HG03066 (cell line): ENCODE results near the gene KIAA0232.
"Not testable (repeated sequence)": the region's sequence is repeated elsewhere in the genome, so short reads cannot be mapped to it uniquely, and the experiment has no call there.

ENCODE experiments used
- ATAC-seq: cut with Tn5 transposase; IDR thresholded peaks from one replicate; pipeline ENCODE4 v1.9.1; 2021; ENCODE audit warnings: low read depth; ENCODE audit not compliant: unreplicated experiment

Gene KIAA0232

DNA sequence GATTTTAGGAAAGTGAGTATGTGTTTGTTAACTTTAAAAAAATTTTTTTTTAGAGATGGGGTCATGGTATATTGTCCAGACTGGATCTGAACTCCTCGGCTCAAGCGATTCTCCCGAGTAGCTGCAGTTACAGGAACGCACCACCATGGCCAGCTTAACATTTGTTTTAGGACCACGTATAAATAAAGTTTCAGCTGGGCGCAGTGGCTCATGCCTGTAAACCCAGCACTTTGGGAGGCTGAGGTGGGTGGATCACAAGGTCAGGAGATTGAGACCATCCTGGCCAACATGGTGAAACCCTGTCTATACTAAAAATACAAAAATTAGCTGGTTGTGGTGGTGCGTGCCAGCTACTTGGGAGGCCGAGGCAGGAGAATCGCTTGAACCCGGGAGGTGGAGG is 129.4 kb downstream of the KIAA0232 start:
- ATAC-seq, result not testable (repeated sequence)

DNA sequence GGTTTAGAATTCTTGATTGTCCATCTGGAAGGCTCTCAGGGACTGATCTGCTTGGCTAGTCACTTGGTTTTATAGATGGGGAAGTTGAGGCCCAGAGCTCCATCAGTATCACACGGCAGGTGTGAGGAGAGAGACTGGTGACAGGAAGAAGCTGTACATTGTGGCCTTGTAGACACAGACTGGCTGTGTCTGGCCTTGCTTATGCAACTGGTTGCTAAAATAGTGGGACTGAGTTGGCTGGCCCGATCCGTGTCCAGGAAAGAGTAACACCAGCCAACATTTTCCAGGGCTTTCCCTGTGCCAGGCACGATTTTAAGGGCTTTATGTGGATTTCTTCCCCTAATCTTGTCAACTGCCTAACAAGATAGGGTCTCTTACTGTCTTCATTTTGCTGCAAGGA is 129.9 kb downstream of the KIAA0232 start:
- no peak for ATAC-seq

DNA sequence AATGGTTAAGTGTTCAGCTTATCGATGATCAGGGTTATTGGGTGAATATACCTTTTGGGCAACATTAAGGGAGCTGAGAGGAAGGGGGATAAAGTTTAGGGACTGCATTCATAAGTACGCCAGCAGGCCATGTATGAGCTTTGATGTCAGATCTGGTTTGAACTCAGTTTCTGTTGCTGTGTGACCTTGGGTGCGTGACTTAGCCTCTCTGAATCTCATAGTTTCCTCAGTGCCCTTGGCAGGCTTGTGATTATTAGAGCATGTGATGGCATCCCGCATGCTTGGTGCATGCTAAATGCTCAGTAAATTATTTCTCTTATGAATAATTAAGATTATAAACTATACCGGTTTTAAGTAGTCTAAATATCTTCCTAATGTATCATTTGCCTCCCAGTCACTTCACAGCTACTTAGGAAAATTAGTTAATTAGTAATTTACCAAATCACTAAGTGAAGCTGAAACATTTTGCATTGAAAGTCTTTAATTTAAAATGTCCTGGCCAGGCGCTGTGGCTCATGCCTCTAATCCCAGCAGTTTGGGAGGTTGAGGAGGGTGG is 130.9 kb downstream of the KIAA0232 start:
- ATAC-seq, result no peak

DNA sequence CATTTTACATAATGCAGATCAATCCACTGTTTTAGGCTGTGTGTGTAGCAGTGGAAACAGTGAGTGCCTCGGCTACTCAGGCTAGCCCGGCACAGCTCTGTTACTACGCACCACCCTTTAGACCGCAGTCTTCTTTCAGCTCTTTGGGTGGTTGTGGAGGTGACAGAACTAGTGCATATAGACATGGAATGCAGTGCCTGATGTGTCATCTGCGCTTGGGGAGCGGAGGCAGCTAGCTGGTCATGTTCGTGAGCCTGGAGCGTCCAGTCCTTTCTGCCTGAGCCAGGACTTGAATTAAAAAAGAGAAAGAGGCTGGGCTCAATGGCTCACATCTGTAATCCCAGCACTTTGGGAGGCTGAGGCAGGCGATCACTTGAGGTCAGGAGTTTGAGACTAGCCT is 131.9 kb downstream of the KIAA0232 start:
- no peak for ATAC-seq

DNA sequence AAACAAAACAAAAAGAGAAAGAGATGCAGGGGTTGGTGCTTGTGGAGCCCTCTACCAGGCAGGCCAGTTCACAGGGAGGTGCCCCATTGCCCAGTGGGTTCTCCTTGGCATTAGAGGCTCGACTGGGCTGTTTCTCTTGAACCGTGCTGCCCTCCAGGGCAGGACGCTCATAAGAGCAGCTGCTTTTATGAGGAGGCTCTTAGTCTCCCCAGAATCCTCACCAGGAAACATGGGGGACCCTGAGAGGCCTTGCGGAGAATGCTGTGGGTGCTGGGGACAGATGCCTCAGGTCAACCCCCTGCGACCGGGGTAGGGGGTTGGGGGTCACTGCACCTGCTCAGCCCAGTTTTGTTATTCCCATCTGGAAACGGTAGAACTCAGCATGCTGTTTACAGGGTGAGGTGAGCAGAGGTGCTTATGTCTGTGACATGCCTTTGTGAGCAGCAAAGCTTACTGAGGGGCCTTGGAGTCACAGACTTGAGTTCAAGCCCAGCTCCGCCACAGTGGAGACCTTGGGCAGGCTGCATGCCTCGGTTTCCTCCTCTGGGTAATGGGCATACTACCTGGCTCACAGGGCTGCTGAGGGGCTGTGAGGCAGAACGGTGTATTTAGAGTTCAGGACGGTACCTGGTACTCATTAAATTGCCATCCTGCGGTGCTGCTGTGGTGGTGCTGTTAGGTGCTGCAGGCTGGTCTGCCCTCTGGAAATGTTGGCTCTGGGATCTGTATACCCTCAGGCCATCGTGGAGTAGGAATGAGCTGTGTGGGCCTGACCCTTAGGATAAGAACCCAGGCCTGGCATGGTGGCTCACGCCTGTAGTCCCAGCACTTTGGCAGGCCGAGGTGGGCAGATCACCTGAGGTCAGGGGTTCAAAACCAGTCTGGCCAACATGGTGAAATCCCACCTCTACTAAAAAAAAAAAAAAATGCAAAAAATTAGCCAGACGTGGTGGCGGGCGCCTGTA is 132.8 kb downstream of the KIAA0232 start:
- no peak for ATAC-seq

DNA sequence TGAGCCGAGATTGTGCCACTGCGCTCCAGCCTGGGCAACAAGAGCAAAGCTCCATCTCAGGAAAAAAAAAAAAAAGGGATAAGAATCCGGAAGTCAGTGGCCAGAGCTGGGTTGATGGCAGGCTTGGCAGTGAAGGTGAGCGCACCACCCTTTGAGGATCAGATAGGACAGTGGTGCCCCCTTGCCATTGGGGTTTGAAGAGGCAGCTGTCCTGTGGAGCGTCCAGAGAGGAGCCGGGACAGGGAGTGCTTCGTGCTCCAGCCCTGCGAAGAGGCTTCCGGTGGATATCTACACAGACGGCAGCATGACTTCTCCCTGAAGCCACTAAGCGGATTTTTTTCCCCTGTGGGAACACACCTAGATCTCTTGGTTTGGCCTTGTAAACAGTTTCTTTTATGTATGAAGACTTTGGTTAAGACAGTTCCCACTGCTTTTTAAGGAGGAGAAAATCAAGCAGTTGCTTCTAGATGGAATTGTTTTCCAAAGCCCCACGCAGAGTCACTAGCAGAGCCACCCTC is 133.6 kb downstream of the KIAA0232 start:
- ATAC-seq, result no peak

DNA sequence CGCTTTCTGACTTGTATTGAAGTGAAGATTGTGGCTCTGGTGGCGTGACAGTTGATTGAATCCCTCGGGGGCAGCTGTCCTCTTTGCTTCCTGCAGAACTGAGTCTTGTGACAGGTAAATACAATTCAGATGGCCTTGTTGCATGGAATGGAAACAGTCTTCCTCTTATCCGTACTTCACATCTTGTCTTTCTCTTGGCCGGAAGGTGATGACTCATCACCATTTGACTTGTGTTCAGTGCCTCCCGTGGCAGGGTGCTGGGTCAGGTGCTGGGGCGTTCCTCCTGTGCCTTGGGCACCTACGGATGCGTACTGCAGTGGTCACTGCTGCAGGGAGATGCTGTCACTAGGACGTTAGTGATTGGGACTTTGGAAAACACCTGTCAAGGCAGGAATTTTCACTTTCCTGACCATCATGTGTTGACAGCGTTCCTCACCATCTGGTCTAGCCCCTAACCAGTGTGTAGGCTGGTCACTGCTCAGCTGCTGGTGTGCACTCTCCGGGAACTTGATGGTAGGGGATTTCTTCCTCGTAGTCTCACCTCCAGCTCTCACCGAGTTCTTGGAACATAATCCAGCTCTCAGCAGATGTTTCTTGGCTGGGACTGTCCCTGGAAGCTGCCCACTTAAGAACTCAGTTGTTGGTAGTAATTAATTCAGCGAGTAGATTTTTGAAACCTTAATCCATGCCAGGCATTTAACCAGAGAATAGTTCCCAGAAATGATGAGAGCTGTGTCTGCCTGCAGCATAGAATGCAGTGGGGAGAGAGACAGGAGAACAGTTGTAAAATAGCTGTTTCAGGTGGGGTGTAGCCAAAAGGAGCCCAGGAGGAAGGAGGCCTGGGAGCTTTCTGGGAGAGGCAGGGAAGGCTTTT is 134.3 kb downstream of the KIAA0232 start:
- no peak for ATAC-seq

DNA sequence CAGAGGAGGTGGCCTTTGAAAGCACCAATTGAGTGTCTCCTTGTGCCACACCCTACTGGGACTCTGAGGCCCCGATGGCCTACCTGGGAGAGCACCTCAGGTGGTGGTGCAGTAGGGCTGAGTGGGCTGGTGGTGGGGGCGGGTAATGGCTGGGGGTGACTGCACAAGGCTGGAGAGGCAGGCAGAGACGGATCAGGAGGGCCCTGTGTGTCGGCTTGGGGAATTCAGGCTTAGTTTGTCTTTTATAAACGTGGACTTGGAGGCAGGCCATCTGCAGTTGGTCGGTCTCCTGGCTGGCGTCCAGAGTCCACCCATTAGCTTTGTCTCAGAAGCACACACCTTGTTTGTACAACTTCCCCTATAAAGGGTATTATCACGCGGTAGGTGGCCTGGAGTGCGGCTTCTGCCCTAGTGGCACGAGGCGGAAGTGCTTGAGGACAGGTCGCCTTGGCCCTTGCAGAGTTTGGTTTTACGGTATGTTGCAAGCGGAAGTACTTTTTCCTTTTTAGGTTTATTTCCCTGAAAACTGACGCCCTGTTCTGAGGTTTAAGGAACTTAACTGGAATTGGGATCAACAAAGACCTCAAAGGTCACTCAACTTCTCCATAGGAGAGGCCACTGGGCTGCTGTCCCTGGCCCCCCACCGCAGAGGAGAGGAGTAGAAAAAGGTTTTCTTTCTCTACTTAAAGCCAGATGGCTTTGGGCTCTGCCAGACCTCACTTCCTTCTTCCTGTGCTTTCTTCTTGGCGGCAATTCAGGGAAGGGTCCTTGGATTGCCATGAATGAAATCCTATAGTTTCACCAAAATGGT is 135.1 kb downstream of the KIAA0232 start:
- ATAC-seq, result peak; percentile 76

DNA sequence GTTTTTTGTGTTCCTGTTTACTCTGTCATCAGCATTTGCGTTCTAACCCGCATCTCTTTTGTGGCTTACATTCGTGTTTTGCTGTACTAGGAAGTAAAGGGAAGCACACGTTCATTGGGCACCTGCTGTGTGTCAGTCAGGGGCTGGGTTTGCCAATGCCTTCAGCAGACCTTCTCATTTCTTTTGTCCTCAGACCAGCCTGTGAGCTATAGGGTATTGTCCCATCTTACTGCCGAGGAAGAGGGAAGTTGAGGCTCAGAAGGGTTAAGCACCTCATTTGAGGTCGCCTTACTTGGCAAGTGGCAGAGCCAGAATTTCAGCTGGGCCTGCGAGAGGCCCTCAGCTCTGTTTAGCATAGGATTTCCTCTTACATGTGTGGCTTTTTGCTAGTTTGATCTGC is 135.8 kb downstream of the KIAA0232 start:
- ATAC-seq, result no peak

DNA sequence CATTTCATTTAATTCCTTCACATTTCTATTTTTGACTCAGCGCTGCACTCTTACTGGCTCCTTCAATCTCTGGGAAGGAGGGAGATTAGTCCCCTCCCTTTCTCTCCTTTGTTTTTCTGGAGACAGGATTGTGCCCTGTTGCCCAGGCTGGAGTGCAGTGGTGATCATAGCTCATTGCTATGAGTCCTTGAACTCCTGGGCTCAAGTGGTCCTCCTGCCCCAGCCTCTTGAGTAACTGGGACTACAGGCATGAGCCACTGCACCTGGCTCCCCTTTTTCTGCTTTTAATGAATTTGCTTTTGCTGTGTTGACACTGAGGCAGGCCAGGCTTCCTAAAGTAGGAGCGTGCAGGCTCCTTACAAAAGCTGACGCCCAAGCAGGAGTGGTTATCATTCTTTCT is 137.6 kb downstream of the KIAA0232 start:
- no peak for ATAC-seq

DNA sequence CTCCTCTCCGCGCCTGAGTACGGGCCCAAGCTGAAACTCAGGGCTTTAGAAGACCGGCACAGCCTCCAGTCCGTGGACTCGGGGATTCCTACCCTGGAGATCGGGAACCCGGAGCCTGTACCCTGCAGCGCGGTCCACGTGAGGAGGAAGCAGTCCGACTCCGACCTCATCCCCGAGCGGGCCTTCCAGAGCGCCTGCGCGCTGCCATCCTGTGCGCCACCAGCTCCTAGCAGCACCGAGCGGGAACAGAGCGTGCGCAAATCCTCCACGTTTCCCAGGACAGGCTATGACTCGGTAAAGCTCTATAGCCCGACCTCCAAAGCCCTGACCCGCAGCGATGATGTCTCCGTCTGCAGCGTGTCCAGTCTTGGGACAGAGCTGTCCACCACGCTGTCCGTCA is 141.0 kb downstream of the KIAA0232 start:
- ATAC-seq, result no peak

DNA sequence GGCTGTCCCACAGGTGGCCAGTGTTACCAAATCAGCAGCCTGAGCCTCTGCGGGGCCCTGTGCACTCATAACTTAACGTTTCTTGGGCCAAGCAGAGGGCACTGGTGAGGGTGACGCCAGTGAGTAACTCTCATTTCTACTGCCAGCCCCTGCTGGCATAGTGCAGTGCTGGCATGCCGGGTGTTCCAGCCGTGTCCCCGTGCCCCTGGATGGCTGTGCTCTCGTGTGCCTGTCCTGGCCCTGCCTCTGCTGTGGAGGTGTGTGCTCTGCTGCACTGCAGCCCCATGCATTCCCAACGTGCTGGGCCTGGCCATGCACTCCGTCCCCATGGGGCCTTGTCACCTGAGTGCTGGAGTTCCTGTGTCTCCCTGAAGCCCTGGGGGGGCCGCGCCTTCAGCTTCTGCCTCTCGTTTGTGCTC is 141.8 kb downstream of the KIAA0232 start:
- ATAC-seq, result no peak

DNA sequence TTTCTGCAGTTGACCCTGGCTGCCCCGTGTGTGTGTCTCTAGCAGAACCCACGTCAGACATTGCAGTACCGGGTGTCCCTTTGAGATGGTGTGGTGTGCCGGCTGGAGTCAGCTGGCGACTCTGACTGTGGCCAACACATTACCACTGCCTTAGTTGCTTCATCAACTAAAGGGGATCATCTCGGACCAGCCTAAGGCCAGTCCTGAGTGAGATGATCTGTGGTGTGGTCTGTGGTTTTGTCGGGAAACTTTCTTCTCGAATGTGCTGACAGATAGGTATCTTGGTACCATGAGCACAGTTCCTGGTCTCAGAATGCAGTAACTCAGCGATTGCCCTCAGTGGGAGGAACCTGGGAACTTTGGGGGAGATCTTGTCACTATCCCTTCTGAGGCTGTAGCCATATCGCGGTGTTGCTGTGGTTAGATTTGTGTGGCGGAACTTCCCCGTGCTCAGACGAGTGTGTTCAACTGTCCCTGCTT is 142.9 kb downstream of the KIAA0232 start:
- no peak for ATAC-seq

DNA sequence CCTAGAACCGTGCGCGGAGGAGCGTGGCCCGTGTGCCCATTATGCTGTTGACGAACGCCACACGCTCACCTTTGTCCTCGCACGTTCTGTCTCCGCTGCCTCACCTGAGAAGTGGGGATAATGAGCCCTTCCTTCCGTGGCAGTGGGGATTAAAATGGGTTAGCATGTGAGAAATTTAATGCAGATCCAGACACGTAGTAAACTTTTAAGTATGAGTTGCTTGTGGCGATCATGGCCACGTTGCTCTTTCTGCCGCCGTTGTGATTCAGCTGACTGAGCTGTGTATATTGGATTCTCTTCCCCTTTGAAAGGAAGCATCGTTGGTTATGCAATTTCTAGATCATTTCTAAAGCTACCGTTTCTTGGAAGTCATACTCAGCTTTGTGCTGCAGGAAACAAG is 143.6 kb downstream of the KIAA0232 start:
- no peak for ATAC-seq

DNA sequence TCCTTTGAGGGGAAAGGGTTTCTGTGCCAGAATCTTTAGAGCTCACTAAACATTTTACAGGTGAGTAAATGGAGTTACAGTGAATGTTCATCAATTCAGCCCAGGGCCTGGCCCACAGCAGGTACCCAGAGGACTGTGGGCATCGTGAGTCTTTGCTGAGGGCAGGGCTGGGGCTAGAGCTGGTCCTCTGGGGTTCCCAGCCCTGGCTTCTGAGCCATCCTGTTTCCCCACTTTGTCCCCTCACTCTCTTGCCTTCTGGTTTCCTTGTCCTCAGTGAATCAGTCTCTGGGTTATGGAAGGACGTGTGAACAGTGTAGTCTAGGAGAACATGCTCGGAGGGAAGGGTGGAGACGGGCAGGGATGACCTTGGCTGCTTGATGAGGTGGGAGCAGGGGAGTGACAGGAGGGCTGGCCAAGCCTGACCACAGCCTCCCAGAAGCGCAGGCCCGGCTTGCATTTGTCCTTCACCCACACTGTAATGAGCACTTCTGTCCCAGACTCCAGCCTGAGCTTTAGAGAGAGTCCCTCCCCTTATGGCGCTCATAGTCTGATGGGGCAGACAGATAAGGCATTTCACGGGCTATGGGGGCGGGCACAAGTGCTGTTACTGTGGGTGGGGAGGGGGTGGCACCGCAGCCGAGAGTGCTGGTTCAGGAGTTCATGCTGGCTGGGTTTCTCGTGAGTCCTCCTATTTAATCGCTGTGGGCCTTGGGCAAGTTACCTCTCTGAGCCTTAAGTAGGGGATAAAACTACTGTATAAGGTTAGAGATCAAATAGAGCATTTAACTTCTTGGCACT is 144.4 kb downstream of the KIAA0232 start:
- ATAC-seq, result no peak

DNA sequence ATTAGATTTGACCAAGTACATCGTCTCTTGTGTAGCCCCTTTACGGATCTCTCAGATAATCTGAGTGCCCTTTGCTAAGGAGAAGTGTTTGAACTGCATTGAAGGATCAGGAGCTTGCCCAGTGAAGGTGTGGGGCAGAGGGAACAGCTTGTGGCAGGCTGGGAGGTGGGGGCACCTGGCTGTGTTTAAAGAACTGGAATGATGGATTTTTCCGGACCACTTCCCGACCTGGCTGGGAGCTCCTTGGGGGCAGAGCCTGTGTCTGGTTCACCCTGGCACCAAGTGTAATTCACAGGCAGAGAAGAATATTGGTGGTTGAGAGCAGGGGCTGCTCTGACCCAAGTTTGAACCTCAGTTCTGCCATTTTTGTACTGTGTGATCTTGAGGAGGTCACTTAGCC is 145.6 kb downstream of the KIAA0232 start:
- no peak for ATAC-seq

DNA sequence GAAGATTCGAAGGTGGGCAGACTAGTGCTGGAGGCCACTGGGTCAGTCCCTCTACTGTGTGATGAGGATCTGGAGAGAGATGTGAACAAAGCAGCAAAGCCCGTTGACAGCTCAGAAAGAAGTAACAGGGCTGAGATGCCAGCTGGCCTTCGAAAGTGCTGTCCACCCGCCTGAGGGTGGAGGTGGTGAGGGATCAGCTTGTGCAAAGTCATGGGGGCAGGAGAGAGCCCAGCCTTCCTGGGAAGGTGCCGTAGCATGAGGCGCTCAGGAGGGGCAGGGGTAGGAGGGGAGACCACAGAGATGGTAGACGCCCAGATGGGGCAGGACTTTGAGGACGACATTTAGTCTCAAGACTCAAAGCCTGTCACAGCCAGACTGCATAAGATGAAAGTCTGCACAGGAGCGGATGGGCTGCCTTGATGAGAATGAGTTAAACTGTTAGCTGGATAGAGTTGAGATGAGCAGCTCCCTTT is 146.8 kb downstream of the KIAA0232 start:
- ATAC-seq, result no peak

DNA sequence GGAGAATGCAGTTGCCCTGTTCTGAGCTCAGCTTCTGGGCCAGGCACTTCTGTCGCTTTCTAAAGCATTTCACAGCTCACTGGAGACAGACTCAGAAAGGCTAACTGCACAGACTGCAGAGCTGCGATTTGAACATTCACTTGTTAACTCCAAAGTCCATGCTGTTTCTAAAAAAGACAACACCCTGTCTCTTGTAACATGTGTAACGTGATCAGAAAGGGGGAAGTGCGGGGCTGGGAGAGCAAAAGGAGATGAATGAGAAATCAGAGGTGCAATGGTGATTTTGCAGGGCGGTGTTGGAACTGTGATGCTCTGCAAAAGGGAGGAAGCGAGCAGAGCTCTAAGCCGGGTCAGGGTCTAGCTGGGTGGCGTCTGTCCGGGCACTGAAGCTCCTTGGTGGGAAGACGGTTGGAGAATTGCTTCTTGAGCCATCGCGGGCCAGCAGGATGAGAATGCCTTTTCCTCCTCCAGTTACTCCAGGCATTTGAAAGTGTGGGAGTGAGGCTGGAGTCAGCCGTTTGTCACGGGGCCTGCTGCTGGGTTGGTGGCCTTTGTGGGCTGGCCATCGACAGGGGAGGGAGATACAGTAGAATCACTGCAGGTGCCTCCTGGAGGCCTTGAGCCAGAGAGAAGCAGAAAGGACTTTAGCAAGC is 147.4 kb downstream of the KIAA0232 start:
- ATAC-seq, result no peak

DNA sequence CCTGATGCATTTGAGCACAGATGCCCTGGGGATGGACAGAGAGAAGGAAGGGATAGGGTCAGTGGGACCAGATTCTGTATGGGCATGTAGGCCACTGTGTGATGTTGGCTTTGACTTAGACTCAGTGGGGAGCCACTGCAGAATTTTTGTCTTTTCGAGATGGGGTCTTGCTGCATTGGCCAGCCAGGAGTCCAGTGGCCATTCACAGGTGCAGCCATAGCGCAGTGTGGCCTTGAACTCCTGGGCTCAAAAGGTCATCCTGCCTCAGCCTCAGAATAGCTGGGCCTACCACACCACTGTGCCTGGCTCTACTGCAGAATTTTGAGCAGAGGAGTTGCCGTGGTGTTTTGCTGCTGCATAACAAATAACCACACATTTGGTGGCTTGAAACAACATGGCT is 149.9 kb downstream of the KIAA0232 start:
- ATAC-seq, result no peak
